ENCODE measurements around the gene PTGER3.
"Not testable (repeated sequence)": the region's sequence is repeated elsewhere in the genome, so short reads cannot be mapped to it uniquely, and the experiment has no call there.

Gene PTGER3

DNA sequence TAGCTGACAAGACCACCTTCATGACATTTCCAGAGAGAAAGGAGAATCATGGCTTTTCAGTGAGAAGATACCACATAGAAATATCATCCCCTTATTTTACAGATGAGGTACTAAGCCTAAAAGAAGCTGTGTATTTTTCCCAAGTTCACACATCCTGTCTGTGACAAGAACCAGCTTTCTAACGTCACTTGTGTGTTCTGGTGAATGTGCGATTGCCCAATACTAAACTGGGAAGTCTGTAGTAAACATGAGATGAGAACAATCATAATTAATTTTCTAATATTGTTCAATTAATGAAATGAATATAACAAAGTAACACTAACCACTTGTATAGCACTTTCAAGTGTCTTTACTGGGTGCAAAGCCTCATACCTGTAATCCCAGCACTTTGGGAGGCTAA is 46.0 kb downstream of the PTGER3 start:
- no peak for DNase-seq

DNA sequence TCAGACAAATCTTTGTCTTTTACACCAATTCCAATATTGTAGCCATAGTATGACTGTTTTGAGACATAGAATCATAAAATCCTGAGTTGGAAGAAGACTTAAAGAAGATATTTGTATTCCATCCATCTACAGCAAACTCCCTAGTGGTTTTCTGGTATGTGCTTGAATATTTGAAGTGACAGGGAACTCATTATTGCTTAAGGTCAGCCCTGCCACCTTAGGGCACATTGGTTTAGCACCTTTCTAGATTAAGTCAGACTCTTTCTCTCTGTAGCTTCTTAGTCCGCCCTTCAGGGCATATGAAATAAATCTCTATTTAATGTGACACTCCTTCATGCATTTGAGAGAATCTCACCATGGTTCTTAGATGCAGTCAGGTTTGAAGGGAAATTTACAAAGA is 49.8 kb downstream of the PTGER3 start:
- DNase-seq, result no peak

DNA sequence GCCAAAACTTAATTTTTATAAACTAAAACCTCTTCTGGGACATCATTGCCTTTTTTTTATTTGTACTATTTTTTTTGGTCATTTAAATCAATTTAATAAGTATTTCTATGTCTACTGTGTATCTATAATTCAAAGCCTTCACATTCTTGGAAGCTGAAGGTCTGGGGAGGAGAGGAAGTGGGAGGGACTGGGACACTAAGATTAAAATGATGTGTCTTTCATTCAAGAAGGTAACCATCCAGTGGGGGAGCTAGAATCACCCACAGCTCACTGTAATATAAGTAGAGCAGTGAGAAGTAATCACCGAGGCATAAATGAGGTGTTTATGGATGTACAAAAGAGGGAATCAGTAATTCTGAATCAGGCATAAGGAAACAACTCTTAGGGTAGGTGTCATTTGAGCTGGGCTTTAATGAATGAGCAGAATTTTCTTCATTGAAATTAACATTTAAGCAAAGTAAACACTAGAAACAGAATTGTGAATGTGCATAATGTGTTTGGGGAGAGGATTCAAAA is 52.8 kb downstream of the PTGER3 start:
- DNase-seq, result no peak

DNA sequence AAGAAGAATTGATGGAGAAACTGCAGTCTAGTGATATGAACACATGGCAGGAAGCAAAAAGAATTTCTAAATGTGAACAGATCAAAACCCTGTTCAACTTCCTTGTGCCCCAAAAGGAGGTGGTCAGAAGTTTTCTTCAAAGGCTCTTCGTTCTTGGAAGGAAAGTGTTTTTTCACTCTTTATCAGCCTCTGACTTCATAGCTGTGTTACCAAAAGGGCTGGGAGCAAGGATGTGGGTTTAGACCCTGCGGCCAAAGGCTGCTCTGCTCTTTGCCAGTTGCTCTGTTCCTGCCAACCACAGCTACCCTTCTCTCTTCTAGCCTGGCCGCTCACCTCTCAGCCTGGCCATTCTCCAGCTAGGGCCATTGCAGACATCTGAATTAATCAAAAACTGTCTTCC is 53.8 kb downstream of the PTGER3 start:
- no peak for DNase-seq

DNA sequence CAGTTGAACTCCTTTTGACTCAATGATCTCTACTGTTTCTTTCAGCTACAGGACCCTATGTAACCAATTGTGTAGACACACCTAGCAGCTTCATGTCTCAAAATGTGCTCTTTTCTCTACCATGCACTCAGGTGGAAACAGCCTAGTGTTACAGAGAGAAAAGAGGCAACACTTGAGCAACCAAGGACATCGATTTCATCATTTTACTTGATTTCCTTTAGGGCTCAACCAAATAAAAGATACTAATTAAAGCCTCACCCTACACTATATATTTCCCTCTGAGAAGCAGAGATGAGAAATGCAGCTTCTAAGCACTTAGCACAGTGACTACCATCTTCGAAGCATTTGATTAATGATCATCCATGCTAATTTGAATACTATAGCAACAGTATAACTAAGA is 55.1 kb downstream of the PTGER3 start:
- no peak for DNase-seq

DNA sequence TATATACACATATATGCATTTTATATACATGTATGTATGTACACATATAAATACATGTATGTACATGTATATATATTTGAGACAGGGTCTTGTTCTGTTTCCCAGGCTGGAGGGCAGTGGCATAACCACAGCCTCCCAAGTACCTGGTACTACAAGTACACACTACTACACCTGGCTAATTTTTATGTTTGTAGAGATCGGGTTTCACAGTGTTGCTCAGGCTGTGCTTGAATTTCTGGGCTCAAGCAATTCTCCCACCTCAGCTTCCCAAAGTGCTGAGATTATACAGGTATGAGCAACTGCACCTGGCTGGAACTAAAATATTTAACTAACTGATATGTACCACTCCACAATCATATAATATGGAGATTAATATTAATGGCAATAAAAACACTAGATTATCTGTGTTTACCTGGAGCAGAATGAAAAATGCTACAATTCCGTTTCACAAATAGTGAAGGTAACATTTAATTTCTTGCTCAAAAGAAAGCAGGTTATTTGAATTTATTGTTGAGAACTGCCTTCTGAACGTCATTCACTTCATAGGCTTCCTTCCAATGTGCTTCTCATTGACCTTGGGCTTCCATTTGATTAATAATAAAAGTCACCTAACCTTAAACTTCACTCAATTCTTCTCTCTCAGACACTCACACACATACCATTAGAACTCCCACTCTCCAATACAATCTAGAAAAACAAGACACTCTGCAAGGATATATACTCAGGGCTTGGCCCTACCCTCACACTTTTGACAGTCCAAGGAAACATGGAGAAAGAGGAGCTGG is 57.0 kb downstream of the PTGER3 start:
- DNase-seq, result no peak

DNA sequence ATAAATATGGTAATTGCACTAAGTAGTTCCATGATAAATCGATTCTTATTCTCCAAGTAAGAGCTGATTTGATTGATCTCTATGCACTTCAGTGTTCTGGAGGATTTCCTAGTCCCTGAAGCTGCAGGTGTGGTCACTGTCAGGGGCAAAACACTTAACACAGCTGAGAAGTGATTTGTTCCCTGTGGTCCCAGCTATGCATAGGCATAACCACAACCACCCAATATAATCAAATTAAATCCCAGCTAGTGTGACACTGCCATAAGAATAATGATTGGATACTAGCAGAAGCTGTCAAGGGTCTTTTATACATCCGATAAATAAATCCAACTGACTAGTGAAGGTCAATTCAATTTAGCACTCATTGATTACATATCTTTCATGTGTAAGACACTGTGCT is 60.1 kb downstream of the PTGER3 start:
- no peak for DNase-seq

DNA sequence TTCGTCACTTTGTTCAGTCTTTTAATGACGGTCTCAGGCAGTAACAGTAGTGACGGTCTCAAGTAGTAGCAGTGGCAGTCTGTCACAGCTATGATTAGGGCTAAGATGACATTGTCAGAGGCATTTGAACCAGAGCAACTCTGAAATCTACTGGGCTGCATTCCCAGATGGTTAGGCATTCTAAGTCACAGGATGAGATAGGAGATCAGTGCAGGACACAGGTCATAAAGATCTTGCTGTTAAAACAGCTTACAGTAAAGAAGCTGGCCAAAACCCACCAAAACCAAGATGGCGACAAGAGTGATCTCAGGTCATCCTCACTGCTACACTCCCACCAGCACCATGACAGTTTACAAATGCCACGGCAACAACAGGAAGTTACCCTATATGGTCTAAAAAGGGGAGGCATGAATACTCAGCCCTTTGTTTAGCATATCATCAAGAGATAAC is 61.8 kb downstream of the PTGER3 start:
- not testable (repeated sequence) for DNase-seq

DNA sequence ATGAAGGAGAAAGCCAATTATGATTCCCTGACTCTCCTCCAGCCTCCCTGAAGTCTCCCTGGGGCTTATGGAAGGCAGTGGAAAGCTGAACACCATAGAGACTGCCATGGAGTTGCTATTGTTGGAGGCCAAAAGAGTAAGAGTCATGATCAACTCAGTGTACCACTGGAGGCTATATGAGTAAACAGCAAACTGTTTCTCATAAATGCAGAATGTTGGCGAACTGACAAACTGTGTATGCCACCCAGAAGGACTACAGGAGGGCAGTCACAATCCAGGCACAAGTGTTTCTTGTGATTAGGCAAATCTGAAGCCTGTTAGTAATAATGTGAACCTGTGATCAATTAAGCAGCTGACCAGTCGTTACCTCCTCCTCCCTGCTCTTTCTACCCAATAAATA is 62.3 kb downstream of the PTGER3 start:
- not testable (repeated sequence) for DNase-seq

DNA sequence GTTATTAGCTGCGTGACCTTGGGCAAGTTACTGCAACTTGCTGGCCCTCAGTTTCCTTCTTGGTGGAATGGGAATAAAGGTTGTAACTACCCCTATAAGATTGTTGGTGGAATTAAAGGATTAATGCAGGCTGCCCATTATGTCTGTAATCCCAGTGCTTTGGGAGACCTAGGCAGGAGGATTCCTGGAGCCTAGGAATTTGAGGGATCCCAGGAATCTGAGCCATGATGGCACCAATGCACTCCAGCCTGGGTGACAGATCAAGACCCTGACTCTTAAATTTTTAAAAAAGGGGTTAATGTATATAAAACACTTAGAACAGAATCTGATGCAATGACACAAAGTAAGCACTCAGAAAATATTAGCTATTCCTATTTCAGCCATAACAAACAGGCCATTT is 67.3 kb downstream of the PTGER3 start:
- DNase-seq, result no peak

DNA sequence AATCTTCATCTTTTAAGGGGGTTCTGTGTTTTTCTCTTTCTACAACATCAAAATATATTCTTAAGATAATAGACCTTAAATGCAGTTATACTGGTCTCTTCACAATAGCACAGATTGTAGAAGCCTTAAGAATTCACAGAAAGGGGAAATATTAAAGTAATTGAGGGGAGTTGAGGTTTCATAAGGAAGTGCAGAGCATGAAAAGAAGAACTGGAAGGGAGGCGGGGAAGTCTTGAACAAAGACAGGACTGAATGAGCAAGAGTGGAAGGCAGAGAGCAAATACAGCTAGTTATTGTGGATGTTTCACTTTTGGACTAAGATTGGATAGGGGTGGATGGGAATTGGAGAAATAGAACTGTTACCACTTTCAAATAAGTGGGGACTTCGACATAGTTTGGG is 67.7 kb downstream of the PTGER3 start:
- DNase-seq, result no peak

DNA sequence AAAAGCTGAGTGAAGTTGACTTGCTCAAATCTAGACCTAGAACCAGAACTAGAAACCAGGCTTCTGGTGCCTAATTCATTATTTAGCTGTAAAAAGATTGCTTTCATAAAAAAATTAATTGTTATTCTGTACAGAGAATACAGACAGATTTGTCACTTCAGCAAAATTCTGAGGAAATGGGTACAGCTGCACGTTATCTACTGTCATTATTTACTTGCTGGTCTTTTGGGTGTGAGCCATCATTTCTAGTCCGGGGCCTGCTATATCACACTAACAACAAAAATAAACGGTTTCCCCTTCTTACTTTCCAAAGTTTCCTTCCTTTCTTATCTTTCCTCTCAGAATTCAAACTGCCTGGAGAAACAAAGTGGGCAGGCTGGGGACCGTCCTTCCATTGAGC is 68.3 kb downstream of the PTGER3 start:
- DNase-seq, result no peak

DNA sequence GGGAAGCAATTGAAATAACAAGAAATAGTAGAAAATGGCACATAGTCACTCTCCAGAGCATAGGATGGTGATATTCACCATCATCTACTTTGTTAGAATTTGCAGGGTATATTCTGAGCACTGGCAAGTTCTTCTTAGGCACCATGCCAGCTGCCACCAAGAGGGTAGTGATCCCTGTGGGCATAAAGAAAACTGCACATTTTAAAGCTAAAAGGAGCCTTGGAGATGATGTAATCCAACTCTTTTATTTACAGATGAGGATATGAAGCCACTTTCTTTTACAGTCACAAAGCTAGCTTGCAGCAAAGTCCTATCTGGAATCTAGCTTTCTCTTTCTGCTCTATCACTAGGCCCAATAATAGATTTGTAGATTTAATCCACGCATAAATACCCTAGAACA is 69.0 kb downstream of the PTGER3 start:
- DNase-seq, result no peak

DNA sequence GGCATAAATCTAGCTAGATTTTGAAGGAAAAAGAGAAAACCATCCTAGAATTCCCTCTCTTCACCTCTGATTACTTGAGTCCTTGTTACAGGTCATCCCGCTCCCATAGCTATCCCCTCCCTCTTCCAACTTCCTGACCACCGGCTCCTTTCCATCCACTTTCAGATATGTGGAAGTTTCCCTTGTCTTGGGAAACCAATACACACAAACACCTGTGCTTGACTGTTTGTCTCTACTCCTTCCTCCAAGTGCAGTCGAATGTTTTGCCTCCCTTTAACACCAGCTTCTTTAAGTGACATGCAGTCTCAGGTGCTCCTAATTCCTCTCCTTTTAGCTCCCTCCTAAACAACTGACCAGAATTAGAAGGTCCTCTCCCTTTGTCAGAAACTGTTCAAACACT is 70.0 kb downstream of the PTGER3 start:
- no peak for DNase-seq

DNA sequence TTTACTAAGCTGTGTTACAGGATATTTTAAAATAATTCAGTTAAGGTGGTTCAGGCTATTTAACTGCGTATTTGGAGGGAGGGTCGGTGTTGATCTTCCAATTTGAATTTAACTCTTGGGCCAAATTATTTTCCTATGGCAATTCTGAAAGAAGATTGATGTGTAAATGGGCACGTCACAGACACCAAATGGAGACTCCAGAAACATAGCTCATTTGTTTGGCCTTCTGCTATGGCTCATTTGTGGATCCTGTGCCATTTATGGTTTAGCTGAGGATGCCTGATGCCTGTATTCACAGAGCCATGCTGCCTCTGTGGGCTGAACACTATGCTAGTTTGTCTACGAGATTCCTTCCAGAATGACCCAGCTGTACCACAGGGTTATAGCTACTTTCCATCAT is 70.6 kb downstream of the PTGER3 start:
- DNase-seq, result no peak

DNA sequence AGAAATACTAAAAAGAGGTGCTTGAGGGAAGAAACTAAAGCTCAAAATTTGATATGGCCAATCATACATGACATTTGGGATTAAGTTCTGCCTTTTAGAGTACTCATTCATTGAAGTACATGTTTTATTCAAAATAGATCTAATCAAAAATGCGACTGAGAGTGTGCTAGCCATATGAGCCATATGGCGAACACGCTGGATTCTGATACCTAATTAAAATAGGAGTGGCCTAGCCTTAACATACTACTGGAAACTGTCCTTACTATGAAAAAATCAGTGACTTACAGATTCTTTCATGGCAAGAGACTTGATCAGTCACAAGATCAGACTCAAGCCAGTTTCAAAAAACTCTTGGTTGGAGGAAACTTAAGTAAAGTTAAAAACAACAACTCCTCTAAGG is 73.9 kb downstream of the PTGER3 start:
- no peak for DNase-seq

DNA sequence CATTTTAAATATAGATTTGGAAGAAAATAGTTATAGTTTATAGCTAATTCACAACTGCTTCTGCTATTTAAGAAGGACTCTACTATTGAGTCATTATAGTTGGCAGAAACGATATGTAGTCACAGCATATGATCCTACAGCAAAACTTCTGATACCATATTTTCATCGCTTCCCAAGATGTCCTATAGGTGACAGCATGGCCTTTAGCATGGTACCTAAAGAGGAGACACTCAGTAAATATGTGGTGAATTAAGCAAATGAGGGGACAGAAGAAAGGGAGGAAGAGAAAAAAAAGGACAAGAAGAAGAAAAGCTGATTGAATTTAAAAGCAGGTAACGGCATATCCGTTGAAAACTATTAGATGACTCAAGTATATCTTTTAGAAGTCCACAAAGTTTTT is 77.2 kb downstream of the PTGER3 start:
- DNase-seq, result no peak

DNA sequence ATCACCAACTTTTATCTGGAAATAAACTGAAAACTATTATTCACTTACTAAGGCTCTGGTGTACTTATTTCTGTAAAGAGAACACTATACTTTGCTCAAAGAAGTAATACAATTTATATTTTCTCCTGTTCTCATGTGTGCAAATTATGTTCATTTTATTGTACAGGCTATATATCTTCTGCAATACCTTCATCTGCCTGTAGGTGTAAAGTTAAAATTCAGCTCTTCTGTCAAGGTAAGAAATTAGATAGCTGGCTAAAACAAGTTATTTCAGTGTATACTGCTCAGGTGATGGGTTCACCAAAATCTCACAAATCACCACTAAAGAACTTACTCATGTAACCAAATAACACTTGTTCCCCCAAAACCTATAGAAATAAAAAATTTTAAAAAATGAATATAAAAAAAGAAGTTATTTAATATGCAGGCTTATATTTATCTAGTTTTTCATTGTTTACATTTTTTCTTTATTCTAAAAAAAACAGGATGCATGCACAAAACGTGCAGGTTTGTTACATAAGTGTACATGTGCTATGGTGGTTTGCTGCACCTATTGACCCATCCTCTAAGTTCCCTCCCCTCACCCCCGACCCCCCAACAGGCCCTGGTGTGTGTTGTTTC is 81.5 kb downstream of the PTGER3 start:
- no peak for DNase-seq

DNA sequence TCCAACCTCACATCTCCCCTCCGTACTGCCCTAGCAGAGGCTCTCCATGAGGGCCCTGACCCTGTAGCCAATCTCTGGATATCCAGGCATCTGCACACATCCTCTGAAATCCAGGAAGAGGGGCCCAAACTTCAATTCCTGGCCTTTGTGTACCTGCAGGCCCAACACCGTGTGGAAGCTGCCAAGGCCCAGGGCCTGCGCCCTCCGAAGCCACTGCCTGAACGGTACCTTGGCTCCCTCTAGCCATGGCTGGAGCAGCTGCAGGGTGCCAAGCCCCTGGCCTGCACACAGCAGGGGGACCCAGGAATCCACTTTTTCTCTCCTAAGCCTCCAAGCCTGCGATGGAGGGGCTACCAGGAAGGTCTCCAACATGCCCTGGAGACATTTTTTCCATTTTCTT is 84.2 kb downstream of the PTGER3 start:
- DNase-seq, result no peak

DNA sequence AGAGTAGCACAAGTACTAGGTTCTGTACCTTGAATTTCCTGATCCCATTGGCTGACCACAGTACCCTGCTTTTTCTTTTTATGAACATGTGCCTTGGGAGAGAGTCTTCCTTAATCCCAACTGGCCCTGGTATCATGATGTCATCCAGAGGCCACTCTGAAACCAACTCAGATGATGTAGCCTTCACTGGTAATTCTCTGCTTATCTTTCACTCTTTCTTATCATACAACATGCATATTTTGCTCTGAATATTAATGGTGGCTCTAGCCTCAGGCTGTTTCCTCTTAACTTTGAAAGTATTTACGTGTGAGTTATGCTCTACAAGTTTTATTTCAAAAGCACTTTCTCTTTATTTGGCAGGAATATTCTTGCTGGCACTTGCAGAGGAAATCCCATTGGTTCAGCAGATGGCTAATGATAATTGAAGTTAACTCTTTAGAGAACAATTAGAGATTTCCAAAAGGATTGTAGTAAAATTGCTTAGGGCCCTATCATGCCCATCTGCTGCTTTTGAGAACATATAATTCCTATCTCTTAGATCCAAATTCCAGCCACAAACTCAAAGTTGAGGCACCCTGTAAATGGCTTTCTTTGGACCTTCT is 86.1 kb downstream of the PTGER3 start:
- DNase-seq, result no peak

DNA sequence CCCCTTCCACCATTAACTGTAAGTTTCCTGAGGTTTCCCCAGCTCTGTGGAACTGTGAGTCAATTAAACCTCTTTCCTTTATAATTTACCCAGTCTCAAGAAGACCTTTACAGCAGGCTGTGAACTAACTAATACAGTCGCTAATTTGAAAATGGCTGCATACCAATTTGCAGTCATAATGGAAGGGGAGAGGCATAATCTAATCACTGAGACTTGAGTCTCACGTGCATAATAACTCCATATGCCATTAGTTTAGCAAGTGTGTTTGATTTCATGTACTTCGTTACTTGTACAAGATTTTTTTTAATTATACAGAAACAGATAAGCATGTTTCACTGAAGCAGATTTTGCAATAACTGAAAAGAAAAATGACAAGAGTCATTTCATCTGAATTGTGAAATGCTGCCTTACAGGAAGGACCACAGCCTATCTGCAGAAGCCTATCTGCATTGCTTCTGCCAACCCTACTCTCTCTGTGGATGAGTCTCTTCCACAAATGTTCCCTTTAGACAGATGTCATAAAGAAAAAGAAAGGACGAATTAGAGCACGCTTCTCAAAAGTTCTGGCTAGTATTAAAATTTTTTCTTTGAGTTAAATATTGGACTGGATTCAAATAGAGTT is 99.1 kb downstream of the PTGER3 start:
- DNase-seq, result no peak

DNA sequence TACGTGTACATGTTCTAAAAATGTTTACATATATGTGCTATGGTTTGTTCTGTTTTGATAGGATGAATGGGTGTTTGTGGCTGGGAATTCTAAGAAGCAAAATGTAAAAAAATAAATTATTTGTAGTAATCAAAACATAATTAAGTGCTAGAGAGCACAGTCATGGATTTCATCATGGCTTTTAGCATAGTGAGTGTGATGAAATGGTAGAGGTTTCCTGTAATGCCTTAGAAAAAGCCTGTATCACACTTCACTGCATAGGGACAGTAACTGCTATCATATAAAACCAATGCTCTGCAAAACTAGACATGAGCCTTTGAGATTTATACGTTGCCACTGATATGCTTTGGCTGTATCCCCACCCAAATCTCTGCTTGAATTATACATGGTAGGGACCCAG is 99.8 kb downstream of the PTGER3 start:
- no peak for DNase-seq

DNA sequence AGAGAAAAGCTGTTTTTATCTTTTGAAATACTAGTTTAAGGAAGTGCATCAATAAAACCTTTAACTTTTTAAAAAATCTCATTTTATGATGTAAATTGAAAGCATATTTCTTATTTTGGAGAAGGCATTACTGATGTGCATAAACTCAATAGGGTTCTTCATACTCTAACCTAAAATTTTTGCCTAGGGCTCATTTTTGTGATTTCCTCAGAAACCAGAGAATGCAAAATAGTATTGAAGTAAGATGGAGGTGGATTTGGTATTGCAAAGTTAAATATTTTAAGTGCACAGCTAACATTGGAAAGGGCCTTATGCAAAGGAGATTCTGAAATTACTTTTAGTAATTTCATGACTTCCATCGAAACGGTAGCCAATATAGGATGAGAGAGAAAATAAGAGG is 101.9 kb downstream of the PTGER3 start:
- no peak for DNase-seq

DNA sequence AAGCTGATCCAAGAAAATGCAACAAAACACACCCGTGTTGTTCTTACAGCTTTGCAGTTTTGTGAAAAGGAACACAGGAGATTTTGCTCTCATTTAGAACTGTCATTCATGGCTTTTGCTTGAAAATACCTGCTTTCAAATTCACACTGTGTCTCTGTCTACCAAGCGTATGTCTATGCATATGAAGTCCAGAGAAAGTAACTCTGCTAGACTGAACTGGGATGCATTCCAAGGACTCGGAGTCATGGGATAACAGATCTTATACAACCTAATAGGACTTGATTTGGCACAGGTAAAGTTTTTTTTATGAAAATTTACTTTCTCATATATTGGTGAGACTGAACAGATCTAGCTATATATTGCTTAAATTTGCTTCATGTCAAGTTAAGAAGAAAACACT is 102.4 kb downstream of the PTGER3 start:
- DNase-seq, result no peak

All from stimulated activated CD4-positive, alpha-beta T cell treated with anti-CD3 and anti-CD28 coated beads, Interleukin-15, amount 100 ng/mL, for 24 hours (primary cell).